Bone marrow (tissue), 2 donors: Measurements from ENCODE around the gene MAD2L1.
"Not testable (repeated sequence)": the region's sequence is repeated elsewhere in the genome, so short reads cannot be mapped to it uniquely, and the experiment has no call there.

Experiments
- DNase-seq, 2 donors: peaks; one replicate each; lab custom pipeline; 2025; lab: John Stamatoyannopoulos, UW

Gene MAD2L1

DNA sequence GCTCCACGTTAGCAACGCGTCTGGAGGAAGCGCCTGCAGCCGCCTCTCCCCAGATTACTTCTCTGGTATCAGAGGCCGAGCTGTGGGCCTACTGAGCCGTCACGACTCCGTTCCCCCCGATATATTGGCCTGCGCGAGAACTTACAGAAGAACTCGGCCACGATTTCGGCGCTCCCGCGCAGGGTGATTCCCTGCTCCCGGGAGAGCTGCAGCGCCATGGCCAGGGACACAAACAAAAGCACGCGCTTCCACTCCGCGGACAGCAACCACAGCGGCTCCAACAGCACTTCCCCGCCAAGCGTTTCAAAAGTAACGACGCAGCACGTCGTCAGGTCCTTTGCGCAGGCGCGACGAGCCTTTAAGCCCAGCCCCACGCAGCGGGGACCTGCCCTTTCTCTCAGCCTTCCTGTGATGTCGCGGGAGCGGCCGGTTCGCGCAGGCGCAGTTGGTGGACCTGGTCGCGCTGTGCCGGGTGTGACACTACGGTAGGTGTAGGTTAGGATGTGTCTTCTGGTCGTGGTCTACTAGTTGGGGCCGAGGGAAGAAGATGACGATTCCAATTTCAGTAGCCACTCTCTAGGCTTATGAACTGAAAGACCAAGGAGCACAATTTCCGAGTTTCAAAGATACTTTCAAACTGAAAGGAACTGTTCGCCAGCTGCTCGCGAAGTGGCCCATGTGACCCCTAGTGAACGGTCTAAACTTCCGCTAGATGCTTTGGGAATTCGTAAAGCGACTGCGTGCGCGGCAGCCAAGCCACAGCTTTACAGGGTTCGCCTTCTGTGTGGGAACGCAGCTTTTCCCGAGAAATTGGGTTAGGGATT lies at the start of gene MAD2L1:
TSS of gene MAD2L1 (minus strand) at position 332 of the 824 bp plus-strand sequence. CDS start at position 218, 114 bp downstream.
- peak; percentile 90 to 96 for DNase-seq

DNA sequence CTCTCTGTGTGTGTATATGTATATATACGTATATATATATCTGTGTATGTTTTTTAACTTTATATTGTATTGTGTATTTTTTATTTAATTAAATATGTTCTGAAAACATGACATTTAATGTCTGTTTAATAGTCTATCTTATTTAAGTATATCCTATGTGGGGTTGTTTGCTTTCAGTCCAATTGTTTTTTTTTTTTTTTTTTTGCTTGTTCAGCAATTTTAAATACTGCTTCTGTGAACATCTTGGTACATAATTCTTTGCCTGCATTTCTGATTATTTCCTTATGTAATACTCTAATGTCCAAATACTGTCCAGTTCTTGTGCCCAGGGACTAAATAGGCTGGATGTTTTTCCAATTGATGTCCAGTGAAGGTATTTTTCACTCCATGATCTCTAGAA lies 45.1 kb upstream of the MAD2L1 start:
- DNase-seq = no peak

GRCh38 chr4:120109406-120109805 lies 42.8 kb upstream of the MAD2L1 start:
- no peak for DNase-seq

GRCh38 chr4:120105472-120105871 lies 38.8 kb upstream of the MAD2L1 start:
- DNase-seq = no peak

- no peak for DNase-seq
Measured at GRCh38 chr4:120096508-120097297, 30.1 kb upstream of the MAD2L1 start.

GRCh38 chr4:120088507-120088906 lies 21.9 kb upstream of the MAD2L1 start:
- no peak for DNase-seq

DNA sequence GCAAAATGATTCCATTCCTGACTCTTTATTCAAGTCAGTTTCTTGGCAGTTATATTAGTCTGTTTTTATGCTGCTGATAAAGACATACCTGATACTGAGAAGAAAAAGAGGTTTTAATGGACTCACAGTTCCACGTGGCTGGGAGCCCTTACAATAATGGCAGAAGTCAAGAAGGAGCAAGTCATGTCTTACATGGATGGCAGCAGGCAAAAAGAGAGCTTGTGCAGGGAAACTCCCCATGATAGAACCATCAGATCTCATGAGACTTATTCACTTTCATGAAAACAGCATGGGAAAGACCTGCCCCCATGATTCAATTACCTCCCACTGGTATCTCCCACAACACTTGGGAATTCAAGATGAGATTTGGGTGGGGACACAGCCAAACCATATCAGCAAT lies 21.4 kb upstream of the MAD2L1 start:
- DNase-seq = not testable (repeated sequence)

DNA sequence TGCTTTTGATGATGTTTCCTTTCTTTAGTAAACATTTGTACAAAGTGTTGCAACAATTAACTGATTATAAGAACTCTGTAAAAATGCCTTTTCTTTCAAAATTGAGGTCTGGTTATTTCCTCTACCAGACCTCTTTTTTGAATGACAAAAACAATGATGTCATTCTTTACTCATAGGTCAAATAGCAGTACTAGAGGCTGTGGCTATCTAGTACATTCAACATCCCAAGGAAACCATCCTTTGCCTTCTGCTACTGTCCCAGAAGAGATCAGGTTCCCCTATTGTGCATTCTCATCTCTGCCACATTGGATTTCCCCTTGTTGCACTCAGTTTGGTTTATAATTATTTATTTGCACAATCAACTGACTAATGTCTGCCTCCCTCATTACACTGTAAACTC lies 19.1 kb upstream of the MAD2L1 start:
- DNase-seq = no peak

DNA sequence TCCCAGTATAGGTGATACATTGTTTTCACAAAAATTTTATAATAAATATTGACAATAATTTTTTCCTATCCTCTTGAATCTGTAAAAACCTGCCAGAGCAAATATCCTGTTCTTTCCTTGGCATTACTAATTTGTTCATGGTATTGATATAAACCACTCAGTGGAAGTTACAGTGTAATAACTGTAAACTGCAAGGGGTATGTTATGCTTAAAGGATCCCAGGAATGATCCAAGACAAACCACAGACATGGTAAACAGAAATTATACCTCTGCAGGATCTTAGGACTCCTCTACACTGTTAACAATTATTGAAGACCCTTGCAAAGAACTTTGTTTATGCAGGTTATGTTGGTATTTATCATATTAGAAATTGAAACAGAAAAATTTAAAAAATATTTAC lies 17.7 kb upstream of the MAD2L1 start:
- no peak for DNase-seq

- DNase-seq = no peak
Measured at GRCh38 chr4:120083152-120083551, 16.5 kb upstream of the MAD2L1 start.

DNA sequence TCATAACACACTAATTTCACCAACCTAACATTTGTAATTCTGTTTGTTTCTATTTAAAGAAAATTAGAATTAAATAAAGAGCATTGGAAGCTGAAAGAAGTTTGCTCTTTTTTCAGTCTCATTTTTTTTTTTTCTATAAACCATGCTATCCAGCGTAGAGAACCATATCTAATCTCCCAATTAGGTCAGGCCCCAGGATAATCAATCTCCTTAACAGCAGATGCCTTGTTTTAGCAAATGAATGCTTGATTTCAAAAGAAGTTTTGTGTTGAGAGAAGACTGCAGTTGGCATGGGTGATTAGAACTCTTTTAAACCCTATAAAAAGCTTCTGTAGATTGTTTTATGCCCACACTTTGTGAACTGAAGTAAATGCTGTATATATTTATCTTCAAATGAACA lies 15.6 kb upstream of the MAD2L1 start:
- no peak for DNase-seq

- DNase-seq = no peak
Measured at GRCh38 chr4:120081726-120082125, 15.1 kb upstream of the MAD2L1 start.

DNA sequence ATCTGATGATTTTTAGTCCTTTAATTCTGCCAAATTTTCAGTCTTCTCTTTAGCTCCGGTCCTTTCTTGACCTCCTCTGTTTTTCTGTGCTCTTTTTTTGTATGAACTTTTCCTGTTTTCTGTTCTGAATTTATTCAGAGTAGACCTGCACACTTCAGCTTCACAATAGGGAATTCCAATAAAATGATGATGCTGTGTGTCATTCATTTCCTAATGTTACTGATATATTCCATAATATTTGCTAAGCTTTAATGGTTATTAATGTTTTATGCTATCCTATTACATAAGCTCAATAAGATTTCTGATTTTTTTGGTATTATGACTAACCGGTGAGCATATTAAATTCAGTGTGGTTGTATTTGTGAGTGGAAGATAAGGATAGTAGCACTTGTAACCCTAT lies 13.9 kb upstream of the MAD2L1 start:
- DNase-seq = no peak

DNA sequence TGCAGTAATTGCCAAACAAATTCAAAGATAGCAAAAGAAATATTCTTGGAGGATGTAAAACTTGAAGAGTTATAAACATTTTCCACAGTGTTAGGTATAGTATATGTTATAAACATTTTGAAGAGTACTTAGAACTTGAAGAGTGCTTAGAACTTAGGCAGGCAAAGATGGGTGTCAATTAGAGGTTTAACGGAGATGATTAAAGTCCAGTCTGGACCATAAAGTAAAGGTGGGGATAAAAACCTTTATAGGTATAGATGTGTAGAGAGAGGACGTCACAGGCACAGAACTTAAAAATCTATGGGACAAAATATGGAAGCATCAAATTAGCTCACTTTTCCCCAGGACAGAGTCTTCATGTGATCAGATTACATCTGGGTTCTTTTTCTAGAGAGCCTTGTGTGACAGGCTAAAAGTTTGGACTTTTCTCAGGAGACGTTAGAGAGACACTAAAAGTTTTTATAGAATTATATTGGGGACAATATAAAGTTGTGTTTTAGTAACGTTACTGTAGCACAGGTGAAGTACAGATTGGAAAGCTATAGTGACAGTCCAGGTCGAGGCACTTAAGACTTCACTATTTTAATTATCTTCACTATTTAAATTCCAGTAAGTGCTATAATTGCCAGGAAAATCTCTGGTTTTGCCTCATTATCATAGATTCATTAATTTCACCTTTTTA lies 13.3 kb upstream of the MAD2L1 start:
- DNase-seq = no peak

GRCh38 chr4:120078216-120078615 lies 11.6 kb upstream of the MAD2L1 start:
- no peak for DNase-seq

DNA sequence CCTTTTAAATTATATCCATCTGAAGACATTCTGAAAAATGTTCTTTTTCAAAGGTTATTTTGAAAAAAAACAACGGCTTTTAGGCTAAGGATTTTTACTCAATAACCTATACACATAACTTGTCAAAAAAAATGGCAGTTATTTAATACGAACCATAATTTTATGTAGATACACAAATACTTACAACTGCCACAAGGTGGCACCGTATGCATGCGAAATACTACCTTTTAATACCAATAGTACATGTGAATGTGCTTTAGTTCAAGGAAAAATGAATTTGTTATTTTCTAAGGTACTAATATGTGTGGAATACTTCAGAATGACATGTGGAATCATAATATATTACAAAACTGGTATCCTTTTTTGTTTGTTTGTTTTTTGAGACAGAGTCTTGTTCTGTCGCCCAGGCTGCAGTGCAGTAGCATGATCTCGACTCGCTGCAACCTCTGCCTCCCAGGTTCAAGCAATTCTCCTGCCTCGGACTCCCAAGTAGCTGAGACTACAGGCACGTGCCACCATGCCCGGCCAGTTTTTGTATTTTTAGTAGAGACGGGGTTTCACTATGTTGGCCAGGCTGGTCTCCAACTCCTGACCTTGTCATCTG lies 4.6 kb upstream of the MAD2L1 start:
- peak in 1 of 2 donors; percentile 46 for DNase-seq

GRCh38 chr4:120070196-120070595 lies 3.5 kb upstream of the MAD2L1 start:
- no peak for DNase-seq

DNA sequence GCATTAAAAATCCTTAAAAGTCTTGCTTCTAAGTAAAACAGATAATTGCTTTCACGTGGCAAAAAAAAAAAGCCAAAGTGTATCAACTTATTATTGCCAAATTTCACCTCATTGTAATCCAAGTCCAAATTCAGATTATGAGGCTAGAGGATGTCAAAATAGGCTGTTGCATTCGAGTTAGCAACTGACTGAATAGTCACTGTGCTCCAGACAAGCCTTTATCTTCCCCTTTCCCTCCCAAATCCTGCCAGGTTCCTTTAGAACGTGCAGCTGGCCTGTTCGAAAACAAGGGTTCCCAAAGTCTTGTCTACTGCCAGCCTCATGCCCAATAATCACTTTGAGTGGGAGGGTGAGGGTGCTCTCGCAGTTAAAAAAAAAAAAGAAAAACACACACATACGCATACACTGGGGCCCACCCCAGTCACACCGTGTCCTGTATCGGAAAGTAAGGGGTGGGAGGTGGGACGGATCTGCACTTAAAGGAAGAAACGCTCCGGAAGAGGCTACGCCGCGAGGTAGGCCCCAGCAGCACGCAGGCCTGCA lies 603 bp downstream of the MAD2L1 start:
- peak in 1 of 2 donors; percentile 29 for DNase-seq

DNA sequence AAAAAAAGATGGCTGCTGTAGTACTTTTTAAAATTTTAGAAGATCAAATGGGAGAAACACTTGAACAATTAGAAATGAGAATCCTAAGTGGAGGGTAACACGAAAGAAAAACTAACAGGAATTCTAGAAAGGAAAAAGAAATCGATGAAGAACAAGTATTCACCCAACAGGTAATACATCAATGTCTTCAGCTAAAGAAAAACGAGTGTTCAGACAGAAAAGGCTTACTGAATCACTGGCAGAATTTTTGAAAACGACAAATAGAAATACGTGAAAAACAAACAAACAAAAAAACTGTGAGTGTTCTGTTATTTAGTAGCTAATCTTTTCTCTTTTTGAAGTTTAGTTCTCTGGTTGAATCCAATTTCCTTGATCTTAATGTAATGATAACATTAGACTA lies 1.8 kb downstream of the MAD2L1 start:
- no peak for DNase-seq

DNA sequence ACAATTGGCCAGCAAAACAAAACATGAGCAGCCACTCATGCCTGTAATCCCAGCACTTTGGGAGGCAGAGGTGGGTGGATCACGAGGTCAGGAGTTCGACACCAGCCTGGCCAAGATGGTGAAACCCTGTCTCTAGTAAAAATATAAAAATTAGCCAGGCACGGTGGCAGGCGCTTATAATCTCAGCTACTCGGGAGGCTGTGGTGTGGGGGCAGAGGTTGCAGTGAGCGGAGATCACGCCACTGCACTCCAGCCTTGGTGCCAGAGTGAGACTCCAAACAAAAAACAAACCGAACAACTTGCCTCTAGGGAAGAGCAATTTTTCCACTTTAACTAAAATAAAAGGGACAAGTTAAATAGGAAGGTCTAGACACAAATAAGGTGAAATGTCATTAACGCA lies 2.9 kb downstream of the MAD2L1 start:
- not testable (repeated sequence) for DNase-seq

GRCh38 chr4:120062663-120063195 lies 3.9 kb downstream of the MAD2L1 start:
- no peak for DNase-seq

- DNase-seq = no peak
Measured at GRCh38 chr4:120059036-120059435, 7.6 kb downstream of the MAD2L1 start.
